Retinal pigment epithelial cell (primary cell): ENCODE data around the gene RASGEF1C.

Source experiments
- DNase-seq: peaks from one replicate; pipeline ENCODE4 v3.0.0-alpha.2; 2010; ENCODE audit warnings: low read depth
- H3K4me3 ChIP-seq: 2 replicates; pipeline ENCODE4 v1.5.1; 2011; ENCODE audit warnings: mild to moderate bottlenecking, low read length, control low read depth, moderate library complexity
- TF ChIP-seq, protein P1 (sequence below): conservative IDR thresholded peaks from 2 replicates; pipeline ENCODE4 v1.5.1; 2011; ENCODE audit warnings: low read depth, low read length, control low read depth, inconsistent platforms

Gene RASGEF1C

DNA sequence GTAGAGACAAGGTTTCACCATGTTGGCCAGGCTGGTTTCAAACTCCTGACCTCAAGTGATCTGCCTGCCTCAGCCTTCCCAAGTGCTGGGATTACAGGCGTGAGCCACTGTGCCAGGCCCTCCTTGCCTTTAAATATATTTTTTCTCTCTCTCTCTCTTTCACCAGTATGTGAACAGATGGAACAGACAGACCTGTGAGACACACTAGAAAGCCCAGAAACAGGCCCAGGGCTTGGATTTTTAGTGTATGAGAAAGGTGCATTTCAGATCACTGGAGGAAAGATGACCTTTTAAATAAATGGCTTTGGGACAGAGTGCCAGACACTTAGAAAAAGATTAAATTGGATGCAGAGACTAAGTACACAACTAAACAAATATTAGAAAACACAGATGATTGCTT lies 3.1 kb downstream of the RASGEF1C start:
- TF ChIP-seq, protein P1, sequence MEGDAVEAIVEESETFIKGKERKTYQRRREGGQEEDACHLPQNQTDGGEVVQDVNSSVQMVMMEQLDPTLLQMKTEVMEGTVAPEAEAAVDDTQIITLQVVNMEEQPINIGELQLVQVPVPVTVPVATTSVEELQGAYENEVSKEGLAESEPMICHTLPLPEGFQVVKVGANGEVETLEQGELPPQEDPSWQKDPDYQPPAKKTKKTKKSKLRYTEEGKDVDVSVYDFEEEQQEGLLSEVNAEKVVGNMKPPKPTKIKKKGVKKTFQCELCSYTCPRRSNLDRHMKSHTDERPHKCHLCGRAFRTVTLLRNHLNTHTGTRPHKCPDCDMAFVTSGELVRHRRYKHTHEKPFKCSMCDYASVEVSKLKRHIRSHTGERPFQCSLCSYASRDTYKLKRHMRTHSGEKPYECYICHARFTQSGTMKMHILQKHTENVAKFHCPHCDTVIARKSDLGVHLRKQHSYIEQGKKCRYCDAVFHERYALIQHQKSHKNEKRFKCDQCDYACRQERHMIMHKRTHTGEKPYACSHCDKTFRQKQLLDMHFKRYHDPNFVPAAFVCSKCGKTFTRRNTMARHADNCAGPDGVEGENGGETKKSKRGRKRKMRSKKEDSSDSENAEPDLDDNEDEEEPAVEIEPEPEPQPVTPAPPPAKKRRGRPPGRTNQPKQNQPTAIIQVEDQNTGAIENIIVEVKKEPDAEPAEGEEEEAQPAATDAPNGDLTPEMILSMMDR: no peak
- no peak overlapping the region for H3K4me3 ChIP-seq
- no peak for DNase-seq

DNA sequence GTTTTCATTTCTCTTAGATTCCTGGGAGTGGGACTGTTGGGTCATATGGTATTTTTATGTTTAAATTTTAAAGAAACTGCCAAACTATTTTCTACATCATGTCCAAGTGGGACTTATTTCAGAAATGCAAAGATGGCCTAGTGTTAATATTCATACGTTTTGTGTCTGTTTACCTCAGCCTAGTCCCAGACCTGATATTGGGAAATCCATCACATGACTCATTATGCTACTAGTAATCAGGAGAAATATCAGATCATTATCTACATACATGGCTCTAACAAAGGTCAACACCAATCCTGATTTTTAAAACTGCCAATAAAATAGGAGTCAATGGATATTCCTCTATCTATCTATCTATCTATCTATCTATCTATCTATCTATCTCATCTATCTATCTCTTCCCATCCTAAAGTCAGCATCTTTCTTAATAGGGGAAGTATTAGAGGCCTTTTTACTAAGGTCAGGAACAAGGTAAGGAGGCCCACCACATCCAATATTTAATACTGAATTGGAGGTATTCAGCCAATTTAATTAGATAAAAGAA lies 4.7 kb downstream of the RASGEF1C start:
- no peak for DNase-seq
- TF ChIP-seq, protein P1: no peak
- no peak overlapping the region for H3K4me3 ChIP-seq

GRCh38 chr5:180202939-180203573 lies 6.0 kb downstream of the RASGEF1C start:
- TF ChIP-seq, protein P1: no peak
- no peak overlapping the region for H3K4me3 ChIP-seq
- no peak for DNase-seq

- DNase-seq: no peak
- TF ChIP-seq, protein P1: peak; percentile 39
- no peak overlapping the region for H3K4me3 ChIP-seq
These were observed 7.7 kb downstream of the RASGEF1C start for GRCh38 chr5:180201051-180201987.

- no peak overlapping the region for H3K4me3 ChIP-seq
- DNase-seq: no peak
- TF ChIP-seq, protein P1: no peak
These were observed 9.6 kb downstream of the RASGEF1C start for GRCh38 chr5:180199390-180199789.

- TF ChIP-seq, protein P1: no peak
- DNase-seq: no peak
- H3K4me3 ChIP-seq: no peak overlapping the region
These were observed 10.8 kb downstream of the RASGEF1C start for GRCh38 chr5:180198208-180198607.
